ENCODE results near the gene POLN. TPM values are rescaled to one million over a fixed set of nuclear protein-coding genes. Genes with fewer than 3 reads are reported as not detected.

Gene POLN
- total and polyA plus RNA-seq, 2 experiments from 2014 or later: 1.8 to 4.0 TPM

DNA sequence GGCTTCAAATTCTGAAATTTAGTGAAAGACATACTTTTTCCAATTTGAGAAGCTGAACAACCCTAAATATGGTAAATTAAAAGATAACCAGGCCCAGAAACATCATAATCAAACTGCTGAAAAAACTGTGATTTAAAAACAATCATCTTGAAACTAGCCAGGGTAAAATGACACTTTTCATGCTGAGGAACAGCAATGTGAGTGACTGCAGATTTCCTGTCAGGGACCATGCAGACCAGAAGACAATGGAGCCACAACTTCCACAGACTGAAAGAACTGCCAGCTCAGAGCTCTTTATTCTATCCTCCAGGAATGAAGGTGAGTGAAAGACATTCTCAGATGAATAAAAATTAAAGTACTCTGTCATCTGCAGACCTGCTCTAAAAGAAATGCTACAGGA lies 109.5 kb downstream of the POLN start:
- Histone ChIP-seq H4K20me1 (replicated peaks; ENCODE audit: insufficient read depth) (no peaks in the 10 kb centered on the region; the same call in none of the 2 replicates), H3K4me3 (no peak overlapping the region), H2AFZ (no peak overlapping the region), H3K4me2 (no peak overlapping the region), H3K27me3 (ENCODE audit: insufficient read depth) (peaks cover 4% of the 10 kb centered on the region; the same call in 1 of the 2 replicates), H3K36me3 (ENCODE audit: insufficient read depth) (no peaks in the 10 kb centered on the region), H3F3A (replicated peaks; ENCODE audit: low read depth) (no peaks in the 10 kb centered on the region), H3K79me2 (replicated peaks; ENCODE audit: insufficient read depth) (no peaks in the 10 kb centered on the region), H3K9me2 (ENCODE audit: insufficient read depth) (no peaks in the 10 kb centered on the region), H3K27ac (ENCODE audit: low read depth) (no peak overlapping the region), H3K4me1 (ENCODE audit: insufficient read depth) (no peaks in the 10 kb centered on the region)
- TF ChIP-seq, protein P1, sequence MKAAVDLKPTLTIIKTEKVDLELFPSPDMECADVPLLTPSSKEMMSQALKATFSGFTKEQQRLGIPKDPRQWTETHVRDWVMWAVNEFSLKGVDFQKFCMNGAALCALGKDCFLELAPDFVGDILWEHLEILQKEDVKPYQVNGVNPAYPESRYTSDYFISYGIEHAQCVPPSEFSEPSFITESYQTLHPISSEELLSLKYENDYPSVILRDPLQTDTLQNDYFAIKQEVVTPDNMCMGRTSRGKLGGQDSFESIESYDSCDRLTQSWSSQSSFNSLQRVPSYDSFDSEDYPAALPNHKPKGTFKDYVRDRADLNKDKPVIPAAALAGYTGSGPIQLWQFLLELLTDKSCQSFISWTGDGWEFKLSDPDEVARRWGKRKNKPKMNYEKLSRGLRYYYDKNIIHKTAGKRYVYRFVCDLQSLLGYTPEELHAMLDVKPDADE (IDR thresholded peaks at IDR 0.05): peak; percentile 13; the same call in 1 of the 2 replicates
- TF ChIP-seq POLR2AphosphoS5 (IDR thresholded peaks at IDR 0.05; ENCODE audit: low read depth) (no peak), ZNF331 (CRISPR knock-in tag; IDR thresholded peaks at IDR 0.05; ENCODE audit: low read depth) (no peak)
- TF ChIP-seq, protein P2, sequence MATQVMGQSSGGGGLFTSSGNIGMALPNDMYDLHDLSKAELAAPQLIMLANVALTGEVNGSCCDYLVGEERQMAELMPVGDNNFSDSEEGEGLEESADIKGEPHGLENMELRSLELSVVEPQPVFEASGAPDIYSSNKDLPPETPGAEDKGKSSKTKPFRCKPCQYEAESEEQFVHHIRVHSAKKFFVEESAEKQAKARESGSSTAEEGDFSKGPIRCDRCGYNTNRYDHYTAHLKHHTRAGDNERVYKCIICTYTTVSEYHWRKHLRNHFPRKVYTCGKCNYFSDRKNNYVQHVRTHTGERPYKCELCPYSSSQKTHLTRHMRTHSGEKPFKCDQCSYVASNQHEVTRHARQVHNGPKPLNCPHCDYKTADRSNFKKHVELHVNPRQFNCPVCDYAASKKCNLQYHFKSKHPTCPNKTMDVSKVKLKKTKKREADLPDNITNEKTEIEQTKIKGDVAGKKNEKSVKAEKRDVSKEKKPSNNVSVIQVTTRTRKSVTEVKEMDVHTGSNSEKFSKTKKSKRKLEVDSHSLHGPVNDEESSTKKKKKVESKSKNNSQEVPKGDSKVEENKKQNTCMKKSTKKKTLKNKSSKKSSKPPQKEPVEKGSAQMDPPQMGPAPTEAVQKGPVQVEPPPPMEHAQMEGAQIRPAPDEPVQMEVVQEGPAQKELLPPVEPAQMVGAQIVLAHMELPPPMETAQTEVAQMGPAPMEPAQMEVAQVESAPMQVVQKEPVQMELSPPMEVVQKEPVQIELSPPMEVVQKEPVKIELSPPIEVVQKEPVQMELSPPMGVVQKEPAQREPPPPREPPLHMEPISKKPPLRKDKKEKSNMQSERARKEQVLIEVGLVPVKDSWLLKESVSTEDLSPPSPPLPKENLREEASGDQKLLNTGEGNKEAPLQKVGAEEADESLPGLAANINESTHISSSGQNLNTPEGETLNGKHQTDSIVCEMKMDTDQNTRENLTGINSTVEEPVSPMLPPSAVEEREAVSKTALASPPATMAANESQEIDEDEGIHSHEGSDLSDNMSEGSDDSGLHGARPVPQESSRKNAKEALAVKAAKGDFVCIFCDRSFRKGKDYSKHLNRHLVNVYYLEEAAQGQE (IDR thresholded peaks at IDR 0.05; ENCODE audit: unreplicated experiment): no peak
- Mint-ChIP-seq H3K4me3 (no peak overlapping the region), H3K36me3 (ENCODE audit: low read depth) (no peaks in the 10 kb centered on the region), H3K27ac (no peak overlapping the region), H3K27me3 (ENCODE audit: insufficient read depth, low read depth, poor library complexity) (peaks cover 4% of the 10 kb centered on the region), H3K4me1 (no peaks in the 10 kb centered on the region), H3K9me3 (peaks cover 9% of the 10 kb centered on the region; the same call in 2 of the 3 replicates)
- ATAC-seq (no peak), DNase-seq (ENCODE audit: low spot score) (no peak)

DNA sequence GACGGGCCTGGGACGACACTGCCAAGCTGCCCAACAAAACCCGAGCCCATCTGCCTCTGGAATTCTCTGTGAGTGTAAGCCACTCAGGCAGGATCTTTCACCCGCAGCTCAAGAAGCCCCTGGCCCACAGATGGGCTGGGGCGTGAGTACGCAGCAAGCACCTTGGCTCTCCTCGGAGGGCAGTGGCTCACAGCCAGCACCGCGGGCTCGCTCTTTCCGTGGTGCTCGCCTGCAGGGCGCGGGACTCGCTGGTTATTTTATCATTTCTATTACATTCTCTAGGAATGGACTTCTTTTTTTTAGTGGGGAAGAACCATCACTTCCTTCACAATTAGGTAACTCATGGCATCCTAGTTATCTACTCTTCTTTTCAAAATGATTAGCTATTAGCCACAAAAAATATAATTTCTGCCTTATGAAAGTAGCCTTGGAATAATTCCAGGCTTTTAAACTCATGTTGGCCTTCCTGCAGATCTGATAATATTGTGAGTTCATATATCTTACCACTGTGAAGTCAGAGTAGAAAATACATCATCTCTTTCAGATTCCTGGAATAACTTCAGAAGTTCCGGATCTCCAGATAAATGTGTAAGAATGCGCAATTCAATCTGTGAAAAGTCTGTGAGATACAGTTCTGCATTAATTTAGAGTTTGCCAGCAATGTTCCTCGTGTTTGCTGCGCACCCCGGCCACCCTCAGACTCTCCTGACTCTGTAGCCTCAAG lies 114.2 kb downstream of the POLN start:
- Histone ChIP-seq H3K36me3 (ENCODE audit: insufficient read depth) (no peaks in the 10 kb centered on the region), H2AFZ (no peak overlapping the region), H3K27me3 (ENCODE audit: insufficient read depth) (no peaks in the 10 kb centered on the region), H3K27ac (ENCODE audit: low read depth) (no peak overlapping the region), H3K4me2 (no peak overlapping the region), H3K79me2 (replicated peaks; ENCODE audit: insufficient read depth) (no peaks in the 10 kb centered on the region), H4K20me1 (replicated peaks; ENCODE audit: insufficient read depth) (no peaks in the 10 kb centered on the region), H3F3A (replicated peaks; ENCODE audit: low read depth) (no peaks in the 10 kb centered on the region), H3K4me3 (no peak overlapping the region), H3K4me1 (ENCODE audit: insufficient read depth) (no peaks in the 10 kb centered on the region), H3K9me2 (ENCODE audit: insufficient read depth) (no peaks in the 10 kb centered on the region)
- peaks cover 8% of the 10 kb centered on the region for H3K4me1 Mint-ChIP-seq
- peaks cover 9% of the 10 kb centered on the region; the same call in 2 of the 3 replicates for H3K9me3 Mint-ChIP-seq
- ATAC-seq: peak; percentile 44
- no peak for DNase-seq (ENCODE audit: low spot score)
- H3K4me3 Mint-ChIP-seq: no peak overlapping the region
- H3K27me3 Mint-ChIP-seq (ENCODE audit: insufficient read depth, low read depth, poor library complexity): peaks cover 2% of the 10 kb centered on the region
- H3K27ac Mint-ChIP-seq: no peak overlapping the region
- no peaks in the 10 kb centered on the region for H3K36me3 Mint-ChIP-seq (ENCODE audit: low read depth)
- TF ChIP-seq, protein P3, sequence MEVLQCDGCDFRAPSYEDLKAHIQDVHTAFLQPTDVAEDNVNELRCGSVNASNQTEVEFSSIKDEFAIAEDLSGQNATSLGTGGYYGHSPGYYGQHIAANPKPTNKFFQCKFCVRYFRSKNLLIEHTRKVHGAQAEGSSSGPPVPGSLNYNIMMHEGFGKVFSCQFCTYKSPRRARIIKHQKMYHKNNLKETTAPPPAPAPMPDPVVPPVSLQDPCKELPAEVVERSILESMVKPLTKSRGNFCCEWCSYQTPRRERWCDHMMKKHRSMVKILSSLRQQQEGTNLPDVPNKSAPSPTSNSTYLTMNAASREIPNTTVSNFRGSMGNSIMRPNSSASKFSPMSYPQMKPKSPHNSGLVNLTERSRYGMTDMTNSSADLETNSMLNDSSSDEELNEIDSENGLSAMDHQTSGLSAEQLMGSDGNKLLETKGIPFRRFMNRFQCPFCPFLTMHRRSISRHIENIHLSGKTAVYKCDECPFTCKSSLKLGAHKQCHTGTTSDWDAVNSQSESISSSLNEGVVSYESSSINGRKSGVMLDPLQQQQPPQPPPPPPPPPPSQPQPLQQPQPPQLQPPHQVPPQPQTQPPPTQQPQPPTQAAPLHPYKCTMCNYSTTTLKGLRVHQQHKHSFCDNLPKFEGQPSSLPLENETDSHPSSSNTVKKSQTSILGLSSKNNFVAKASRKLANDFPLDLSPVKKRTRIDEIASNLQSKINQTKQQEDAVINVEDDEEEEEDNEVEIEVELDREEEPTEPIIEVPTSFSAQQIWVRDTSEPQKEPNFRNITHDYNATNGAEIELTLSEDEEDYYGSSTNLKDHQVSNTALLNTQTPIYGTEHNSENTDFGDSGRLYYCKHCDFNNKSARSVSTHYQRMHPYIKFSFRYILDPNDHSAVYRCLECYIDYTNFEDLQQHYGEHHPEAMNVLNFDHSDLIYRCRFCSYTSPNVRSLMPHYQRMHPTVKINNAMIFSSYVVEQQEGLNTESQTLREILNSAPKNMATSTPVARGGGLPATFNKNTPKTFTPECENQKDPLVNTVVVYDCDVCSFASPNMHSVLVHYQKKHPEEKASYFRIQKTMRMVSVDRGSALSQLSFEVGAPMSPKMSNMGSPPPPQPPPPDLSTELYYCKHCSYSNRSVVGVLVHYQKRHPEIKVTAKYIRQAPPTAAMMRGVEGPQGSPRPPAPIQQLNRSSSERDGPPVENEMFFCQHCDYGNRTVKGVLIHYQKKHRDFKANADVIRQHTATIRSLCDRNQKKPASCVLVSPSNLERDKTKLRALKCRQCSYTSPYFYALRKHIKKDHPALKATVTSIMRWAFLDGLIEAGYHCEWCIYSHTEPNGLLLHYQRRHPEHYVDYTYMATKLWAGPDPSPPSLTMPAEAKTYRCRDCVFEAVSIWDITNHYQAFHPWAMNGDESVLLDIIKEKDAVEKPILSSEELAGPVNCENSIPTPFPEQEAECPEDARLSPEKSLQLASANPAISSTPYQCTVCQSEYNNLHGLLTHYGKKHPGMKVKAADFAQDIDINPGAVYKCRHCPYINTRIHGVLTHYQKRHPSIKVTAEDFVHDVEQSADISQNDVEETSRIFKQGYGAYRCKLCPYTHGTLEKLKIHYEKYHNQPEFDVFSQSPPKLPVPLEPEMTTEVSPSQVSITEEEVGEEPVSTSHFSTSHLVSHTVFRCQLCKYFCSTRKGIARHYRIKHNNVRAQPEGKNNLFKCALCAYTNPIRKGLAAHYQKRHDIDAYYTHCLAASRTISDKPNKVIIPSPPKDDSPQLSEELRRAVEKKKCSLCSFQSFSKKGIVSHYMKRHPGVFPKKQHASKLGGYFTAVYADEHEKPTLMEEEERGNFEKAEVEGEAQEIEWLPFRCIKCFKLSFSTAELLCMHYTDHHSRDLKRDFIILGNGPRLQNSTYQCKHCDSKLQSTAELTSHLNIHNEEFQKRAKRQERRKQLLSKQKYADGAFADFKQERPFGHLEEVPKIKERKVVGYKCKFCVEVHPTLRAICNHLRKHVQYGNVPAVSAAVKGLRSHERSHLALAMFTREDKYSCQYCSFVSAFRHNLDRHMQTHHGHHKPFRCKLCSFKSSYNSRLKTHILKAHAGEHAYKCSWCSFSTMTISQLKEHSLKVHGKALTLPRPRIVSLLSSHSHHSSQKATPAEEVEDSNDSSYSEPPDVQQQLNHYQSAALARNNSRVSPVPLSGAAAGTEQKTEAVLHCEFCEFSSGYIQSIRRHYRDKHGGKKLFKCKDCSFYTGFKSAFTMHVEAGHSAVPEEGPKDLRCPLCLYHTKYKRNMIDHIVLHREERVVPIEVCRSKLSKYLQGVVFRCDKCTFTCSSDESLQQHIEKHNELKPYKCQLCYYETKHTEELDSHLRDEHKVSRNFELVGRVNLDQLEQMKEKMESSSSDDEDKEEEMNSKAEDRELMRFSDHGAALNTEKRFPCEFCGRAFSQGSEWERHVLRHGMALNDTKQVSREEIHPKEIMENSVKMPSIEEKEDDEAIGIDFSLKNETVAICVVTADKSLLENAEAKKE (CRISPR knock-in tag; IDR thresholded peaks at IDR 0.05): no peak
- TF ChIP-seq, protein P1 (IDR thresholded peaks at IDR 0.05): no peak
- TF ChIP-seq NANOG (IDR thresholded peaks at IDR 0.05; ENCODE audit: borderline replicate concordance) (no peak), POLR2AphosphoS5 (IDR thresholded peaks at IDR 0.05; ENCODE audit: low read depth) (no peak)
